ENCODE measurements around the gene PRKCG.
"Not testable (repeated sequence)": the region's sequence is repeated elsewhere in the genome, so short reads cannot be mapped to it uniquely, and the experiment has no call there.

The PRKCG gene

DNA sequence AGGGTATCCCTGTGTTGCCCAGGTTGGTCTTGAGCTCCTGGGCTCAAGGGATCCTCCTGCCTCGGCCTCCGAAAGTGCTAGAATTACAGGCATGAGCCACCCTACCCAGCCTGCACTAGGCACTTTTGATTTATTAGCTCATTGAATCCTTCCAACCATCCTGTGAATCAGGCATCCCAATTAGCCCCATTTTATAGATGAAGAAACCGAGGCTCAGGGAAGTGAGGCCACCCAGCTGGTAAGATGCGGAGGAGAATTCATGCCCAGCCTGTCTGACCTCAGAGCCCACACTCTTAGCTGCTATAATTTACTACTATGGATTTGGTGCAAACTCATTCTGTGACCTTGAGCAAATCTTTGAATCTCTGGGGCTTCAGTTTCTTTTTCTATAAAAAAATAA is 62.9 kb downstream of the PRKCG start:
- FAIRE-seq: no peak

DNA sequence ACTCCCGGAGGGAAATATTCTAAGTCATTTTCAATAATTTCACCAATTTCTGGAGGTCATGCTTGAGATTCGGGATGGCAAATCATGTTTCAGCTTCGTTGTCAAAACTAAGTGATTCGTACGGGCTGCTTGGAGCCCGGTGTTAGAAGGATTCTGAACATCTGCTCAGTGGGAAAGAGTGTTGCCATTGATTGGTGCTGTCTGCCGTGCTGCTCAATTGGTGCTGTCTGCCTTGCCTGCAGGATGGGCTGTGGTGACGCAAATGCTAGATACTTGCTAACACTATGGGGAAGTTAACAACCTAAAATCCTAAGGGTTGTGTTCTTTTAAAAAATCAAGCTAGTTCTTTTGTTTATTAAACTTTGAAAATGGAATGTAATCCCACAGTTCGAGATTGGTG is 63.4 kb downstream of the PRKCG start:
- FAIRE-seq: no peak

DNA sequence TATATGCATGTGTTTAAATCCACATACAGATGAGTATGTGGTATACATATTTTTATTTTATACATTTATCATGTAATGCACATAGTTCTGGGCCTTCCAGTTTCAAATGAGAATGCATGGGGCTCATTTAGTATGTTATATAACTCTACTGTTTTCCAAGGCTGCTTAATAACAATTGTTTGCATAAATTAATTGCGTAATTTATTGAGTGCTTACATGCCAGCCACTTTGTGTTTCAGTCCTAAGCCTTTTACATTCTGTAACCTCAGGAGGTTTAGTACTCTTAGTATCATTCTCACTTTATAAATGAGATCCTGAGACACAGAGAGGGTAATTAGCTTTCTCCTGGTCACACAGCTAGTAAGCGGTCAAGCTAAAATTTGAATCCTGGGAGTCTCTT is 64.0 kb downstream of the PRKCG start:
- no peak for FAIRE-seq

DNA sequence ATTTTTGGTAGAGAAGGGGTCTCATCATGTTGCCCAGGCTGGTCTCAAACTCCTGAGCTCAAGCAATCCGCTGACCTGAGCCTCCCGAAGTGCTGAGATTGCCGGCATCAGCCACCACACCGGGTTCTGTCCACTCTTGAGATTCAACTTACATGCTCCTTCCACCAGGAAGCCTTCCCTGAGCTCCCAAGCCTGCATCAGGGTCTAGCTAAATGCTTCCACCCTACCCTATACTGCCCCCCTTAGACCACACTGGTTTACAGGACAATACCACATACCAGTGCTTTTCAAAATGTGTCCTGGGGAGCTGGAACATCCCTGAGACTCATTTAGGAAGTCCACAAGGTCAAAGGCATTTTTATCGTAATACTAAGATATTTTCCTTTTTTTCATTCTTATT is 65.6 kb downstream of the PRKCG start:
- no peak for FAIRE-seq

DNA sequence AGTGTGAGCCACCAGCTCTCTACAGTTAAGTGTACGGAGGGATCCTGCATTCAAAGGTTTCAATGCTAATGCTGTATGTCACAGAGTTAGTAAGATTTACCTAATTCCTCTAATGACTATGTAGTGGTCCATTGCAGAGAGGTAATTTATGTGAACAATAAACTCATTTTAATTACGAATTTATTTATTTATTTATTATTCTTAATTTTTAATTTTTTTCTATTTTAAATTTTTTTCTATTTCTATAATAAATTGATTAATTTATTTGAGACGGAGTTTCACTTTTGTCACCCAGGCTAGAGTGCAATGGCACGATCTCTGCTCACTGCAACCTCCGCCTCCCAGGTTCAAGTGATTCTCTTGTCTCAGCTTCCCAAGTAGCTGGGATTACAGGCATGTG is 66.6 kb downstream of the PRKCG start:
- FAIRE-seq: not testable (repeated sequence)

DNA sequence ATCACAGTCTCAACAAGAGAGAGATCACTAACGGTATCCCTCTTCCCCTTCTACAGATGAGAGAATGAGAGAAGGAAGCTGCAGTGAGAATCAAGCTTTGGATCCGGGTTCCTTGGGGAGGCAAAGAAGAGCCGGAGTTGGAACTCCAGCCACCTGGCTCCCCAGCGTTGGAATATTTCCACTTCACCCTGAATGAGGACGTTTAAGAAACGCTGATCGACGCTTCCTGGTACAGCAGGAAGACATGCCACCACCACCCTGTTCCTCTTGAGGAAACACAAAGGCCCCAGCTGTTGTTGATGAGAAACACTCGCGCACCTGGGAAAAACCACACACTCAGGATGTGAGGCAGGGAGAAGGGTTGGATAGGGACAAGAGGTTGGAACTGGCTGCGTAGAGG is 69.4 kb downstream of the PRKCG start:
- FAIRE-seq: no peak

DNA sequence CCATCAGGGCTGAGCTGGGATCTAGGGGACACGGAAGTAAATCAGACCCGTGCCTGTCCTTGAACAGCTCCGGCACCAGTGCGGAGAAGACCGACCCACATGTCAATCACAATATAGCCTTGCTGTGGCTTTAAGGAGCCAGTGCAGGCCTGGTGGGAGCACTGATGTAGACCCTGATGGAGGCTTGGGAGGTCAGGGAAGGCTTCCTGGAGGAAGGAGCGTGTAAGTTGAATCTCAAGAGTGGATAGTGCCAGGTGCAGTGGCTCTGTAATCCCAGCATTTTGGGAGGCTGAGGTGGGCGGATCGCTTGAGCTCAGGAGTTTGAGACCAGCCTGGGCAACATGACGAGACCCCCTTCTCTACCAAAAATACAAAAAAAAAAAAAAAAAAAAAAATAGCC is 70.0 kb downstream of the PRKCG start:
- FAIRE-seq: no peak

DNA sequence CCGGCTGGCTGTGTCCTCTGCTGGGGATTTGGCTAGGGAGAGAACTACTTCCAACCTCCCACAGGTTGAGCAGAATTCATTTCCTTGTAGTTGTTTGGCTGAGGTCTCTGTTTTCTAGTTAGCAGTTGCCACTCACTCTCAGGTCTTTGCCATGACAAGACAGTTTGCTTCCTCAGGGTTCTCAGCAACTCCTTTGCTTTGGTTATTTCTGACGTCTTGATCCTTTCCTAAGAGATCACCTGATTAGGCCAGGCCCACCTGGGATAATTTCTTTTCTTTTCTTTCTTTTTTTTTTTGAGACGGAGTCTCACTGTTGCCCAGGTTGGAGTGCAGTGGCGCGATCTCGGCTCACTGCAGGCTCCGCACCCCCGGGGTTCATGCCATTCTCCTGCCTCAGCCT is 71.4 kb downstream of the PRKCG start:
- FAIRE-seq: no peak
